DMS 273 (cell line): Measurements from ENCODE around the gene ANKRD40.
"Not testable (repeated sequence)": the region's sequence is repeated elsewhere in the genome, so short reads cannot be mapped to it uniquely, and the experiment has no call there.

Experiments used
- DNase-seq: peaks from one replicate; lab custom pipeline; 2025; ENCODE audit not compliant: unreplicated experiment; lab: John Stamatoyannopoulos, UW

ANKRD40 gene

GRCh38 chr17:50686494-50687199, 21.1 kb downstream of the ANKRD40 start:
- no peak for DNase-seq

- no peak for DNase-seq
Observed at GRCh38 chr17:50685691-50686493, 21.8 kb downstream of the ANKRD40 start.

DNA sequence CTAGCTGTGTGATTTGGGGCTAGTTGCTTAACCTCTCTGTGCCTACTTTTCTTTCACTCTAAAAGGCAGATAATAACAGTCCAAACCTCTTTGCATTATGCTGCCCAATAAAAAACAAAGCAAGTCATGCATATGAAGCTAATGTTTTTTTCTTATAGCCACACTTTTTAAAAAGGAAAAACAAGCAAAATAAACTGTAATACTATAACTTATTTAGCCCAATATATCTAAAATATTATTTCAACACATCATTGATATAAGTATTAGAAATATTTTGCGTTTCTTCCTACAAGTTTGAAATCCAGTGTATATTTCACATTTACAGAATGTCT, 22.4 kb downstream of the ANKRD40 start:
- DNase-seq = no peak

GRCh38 chr17:50684612-50685333, 22.9 kb downstream of the ANKRD40 start:
- DNase-seq = no peak

GRCh38 chr17:50684288-50684611, 23.5 kb downstream of the ANKRD40 start:
- DNase-seq = no peak

GRCh38 chr17:50683434-50684287, 24.1 kb downstream of the ANKRD40 start:
- DNase-seq = no peak

DNA sequence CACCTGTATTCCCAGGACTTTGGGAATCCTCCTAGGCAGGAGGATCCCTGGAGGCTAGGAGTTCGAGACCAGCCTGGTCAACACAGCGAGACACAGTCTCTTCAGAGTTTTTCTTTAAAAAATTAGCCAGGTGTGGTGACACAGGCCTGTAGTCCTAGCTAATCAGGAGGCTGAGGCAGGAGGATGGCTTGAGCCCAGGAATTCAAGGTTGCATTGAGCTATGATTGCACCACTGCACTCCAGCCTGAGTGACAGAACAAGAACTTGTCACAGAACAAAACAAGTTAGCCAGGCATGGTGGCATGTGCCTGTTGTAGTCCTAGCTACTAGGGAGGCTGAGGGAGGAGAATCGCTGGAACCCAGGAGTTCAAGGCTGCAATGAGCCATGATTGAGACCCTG, 24.8 kb downstream of the ANKRD40 start:
- DNase-seq = no peak

GRCh38 chr17:50682441-50682840, 25.3 kb downstream of the ANKRD40 start:
- DNase-seq = no peak

DNA sequence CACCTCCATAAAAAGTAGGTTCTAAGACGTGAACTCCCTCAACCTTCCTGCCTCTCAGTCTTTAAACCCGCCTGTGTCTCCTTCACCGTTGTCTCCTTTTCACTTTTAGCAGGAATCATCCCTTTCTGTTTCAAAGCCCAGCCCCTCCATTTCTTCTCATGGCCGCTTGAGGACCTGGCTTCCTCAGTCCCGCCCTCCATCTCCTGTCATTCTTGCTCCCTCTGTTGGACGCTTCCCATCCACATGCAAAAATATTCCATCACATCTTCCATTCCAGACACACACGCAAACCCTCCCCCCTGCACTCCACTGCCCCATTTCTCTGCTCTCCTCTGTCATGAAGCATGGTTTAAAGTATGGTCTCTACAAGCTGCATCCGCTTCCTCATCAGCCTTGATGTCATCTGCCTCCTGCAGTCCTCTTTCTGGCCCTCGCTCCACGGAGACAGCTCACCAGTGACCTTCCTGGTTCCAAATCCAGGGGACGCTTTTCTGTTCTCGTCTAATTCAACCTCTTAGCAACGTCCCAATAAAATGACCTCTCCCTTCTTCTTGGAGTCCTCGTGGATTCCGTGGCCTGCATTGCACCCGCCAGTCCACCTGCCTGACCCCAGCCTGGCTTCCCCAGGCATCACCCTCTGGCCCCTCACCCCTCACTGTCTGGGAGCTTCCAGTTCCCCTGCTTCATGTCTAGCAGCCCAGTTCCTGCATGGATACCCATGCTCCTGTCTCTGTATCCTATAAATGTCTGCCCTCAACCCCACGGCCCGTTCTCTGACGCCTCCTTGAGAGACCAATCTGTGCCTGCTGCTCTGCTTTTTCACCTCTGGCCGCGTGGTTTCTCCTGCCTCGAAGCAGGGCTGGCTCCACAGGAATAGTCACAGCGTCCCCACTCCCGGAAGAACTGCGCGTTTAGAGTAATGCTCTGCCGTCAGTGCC, 26.2 kb downstream of the ANKRD40 start:
- peak; percentile 90 for DNase-seq

GRCh38 chr17:50680543-50681262, 27.0 kb downstream of the ANKRD40 start:
- not testable (repeated sequence) for DNase-seq

DNA sequence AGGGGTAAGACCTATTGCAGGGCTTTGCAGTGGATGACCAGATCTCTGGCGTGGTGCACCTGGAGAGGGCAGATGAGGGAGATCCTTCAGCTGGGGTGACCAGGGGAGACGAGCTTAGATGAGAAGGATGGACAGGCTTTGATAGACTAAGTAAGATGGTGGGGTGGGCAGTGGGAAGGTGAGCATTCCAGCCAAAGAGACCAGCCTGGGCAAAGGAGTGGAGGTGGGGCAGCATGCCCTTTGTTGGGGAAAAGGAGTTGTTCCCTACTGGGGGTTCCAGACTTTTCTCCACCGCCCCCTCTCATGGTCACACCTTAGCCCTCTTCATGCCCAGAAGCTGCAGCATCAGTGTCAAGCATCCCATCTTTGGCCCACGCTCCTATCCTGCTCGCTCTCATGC, 27.6 kb downstream of the ANKRD40 start:
- no peak for DNase-seq

DNA sequence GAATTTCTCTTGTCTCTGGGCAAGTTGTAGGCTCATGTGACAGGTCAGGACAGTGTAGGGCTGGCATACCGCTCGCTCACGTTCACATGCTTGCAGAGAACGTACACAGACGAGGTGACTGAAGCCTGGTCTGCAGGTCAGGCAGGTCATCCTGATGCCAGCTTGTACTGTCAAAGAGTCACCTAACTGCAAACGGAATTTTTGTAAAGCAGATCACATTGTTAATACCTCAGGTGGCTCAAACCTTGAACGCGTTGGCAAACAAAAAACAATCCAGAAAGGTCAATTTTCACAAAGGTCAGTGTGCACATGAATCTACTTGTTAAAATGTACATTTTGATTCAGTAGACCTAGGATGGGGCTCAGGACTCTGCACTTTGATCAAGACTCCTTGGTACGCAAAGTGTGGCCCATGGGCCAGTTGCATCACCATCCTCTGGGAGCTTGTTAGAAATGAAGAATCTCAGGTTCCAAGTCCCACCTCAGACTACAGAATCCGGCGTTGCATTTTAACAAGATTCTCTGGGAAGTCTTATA, 28.6 kb downstream of the ANKRD40 start:
- no peak for DNase-seq

DNA sequence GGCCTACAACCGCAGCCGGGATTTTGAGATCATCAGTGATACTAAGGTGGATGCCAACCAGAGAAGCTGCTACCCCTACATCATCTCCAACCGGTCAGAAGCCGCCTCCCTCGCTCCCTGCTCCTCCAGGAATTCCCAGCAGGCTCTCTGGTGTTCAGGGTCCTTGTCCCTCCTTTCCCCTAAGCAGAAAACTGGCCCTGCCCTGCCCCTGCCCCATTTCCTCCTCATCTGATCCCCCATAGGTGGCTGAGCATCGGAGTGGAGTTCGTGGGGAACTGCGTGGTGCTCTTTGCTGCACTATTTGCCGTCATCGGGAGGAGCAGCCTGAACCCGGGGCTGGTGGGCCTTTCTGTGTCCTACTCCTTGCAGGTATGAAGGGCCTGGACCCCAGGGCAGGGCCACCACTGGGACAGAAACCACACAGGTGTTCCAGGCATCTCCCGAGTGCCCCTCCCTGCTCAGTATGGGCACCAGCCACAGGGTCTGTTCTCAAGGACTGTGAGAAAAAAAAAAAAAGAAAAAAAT, 29.8 kb downstream of the ANKRD40 start:
- DNase-seq = no peak

- DNase-seq = no peak
Observed at GRCh38 chr17:50676065-50676975, 31.4 kb downstream of the ANKRD40 start.

DNA sequence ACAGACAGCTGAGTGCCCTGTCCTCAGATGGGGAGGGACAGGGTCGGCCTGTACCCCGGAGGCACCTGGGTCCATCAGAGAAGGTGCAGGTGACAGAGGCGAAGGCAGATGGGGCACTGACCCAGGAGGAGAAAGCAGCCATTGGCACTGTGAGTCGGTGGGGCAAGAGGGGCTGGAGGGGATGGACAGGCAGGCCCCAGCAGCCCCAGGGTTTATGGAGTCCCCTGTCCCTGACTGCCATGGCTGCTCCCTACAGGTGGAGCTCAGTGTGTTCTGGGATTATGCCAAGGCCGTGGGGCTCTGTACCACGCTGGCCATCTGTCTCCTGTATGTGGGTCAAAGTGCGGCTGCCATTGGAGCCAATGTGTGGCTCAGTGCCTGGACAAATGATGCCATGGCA, 32.1 kb downstream of the ANKRD40 start:
- peak; percentile 77 for DNase-seq

DNA sequence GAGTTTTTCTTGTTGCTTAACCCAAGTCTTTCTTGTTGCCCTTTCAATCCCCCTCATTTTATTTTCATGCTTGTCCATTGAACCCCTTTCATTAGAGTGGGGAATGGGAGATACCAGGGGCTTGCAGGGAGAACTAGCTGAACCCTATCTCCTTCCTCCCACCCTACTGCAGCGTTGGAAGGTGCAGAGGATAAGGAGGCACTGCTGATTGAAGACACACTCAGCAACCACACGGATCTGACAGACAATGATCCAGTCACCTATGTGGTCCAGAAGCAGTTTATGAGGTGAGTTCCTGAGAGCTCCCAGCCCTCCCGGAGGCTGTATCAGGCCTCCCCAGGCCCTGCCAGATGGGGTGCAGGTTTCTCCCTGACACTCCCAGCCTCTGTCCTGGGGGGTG, 32.5 kb downstream of the ANKRD40 start:
- DNase-seq = no peak

- no peak for DNase-seq
Observed at GRCh38 chr17:50672831-50673551, 34.7 kb downstream of the ANKRD40 start.
